Esophagus squamous epithelium (tissue), 4 donors: Measurements from ENCODE around the gene ANGPT4.

ENCODE experiments used
- CTCF ChIP-seq, 6 experiments: fragments of 450-650 bp in 4 of 6; fragments of 200-600 bp in 2 of 6; sonication (generic) in 2 of 6; IDR thresholded peaks; one replicate each; pipeline ENCODE4 v1.5.1; 2016 to 2019; ENCODE audit warnings: antibody characterized with exemption in 6 of 6, mild to moderate bottlenecking in 4 of 6, moderate library complexity in 4 of 6
- POLR2A ChIP-seq, 4 donors: fragments of 450-650 bp; IDR thresholded peaks; one replicate each; pipeline ENCODE4 v1.6.1; 2017; ENCODE audit warnings: antibody characterized with exemption in 4 of 4, mild to moderate bottlenecking in 4 of 4, moderate library complexity in 3 of 4

- TF ChIP-seq CTCF (IDR thresholded peaks at IDR 0.05) (no peak), POLR2A (IDR thresholded peaks at IDR 0.05) (no peak)
Observed at GRCh38 chr20:904039-904545, 12.0 kb downstream of the ANGPT4 start.
